AG08396 (cell line): ENCODE measurements around the gene PRKAB1.

Experiments used
- DNase-seq: peaks from one replicate; pipeline ENCODE4 v3.0.0; 2012; ENCODE audit warnings: low spot score, mixed read lengths

The PRKAB1 gene

GRCh38 chr12:119712721-119713120 lies 44.8 kb downstream of the PRKAB1 start:
- no peak for DNase-seq

- no peak for DNase-seq
Measured at GRCh38 chr12:119713551-119714031, 45.7 kb downstream of the PRKAB1 start.

- DNase-seq, result no peak
Measured at GRCh38 chr12:119714614-119715267, 46.8 kb downstream of the PRKAB1 start.

GRCh38 chr12:119715268-119715620 lies 47.3 kb downstream of the PRKAB1 start:
- no peak for DNase-seq

GRCh38 chr12:119718141-119718540 lies 50.2 kb downstream of the PRKAB1 start:
- no peak for DNase-seq

- DNase-seq, result no peak
Measured at GRCh38 chr12:119720349-119720748, 52.4 kb downstream of the PRKAB1 start.

GRCh38 chr12:119721306-119721705 lies 53.4 kb downstream of the PRKAB1 start:
- no peak for DNase-seq

- DNase-seq, result no peak
Measured at GRCh38 chr12:119725523-119725922, 57.6 kb downstream of the PRKAB1 start.

GRCh38 chr12:119727600-119728443 lies 59.9 kb downstream of the PRKAB1 start:
- DNase-seq, result no peak

GRCh38 chr12:119728444-119728745 lies 60.5 kb downstream of the PRKAB1 start:
- DNase-seq, result no peak

- DNase-seq, result no peak
Measured at GRCh38 chr12:119729871-119730270, 61.9 kb downstream of the PRKAB1 start.

GRCh38 chr12:119730381-119730780 lies 62.4 kb downstream of the PRKAB1 start:
- DNase-seq, result no peak
